Measurements from ENCODE around the gene AP5M1. TPM values are rescaled to one million over a fixed set of nuclear protein-coding genes. Genes with fewer than 3 reads are reported as not detected.
"Not testable (repeated sequence)": the region's sequence is repeated elsewhere in the genome, so short reads cannot be mapped to it uniquely, and the experiment has no call there.

AP5M1 gene
- total and polyA plus RNA-seq, 5 donors = 16.0 to 58.7 (median 51.2) TPM

DNA sequence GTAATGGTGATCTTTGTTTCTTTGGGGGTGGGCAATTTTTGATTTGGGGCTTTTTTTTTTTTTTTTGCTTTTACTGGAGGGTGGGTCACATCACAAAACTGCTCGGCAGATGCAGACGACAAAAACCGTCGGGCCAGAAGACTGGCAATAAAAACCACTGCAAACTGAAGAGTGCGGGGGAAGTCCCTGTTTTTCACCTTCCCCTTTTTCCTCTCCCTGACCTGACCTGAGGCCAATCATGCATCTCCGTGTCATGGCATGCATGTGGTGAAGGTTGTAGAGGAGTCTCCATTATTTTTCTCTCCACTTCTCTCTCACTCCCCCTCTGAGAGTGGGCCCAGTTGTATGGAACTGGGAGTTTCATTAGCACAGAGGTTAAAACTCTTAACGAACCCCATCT, 57.5 kb downstream of the AP5M1 start:
- Histone ChIP-seq H3K27me3 (ENCODE audit: control insufficient read depth, insufficient read depth) (no peaks in the 10 kb centered on the region), H3K4me1 (ENCODE audit: control insufficient read depth, insufficient read depth, low read length) (no peaks in the 10 kb centered on the region), H3K27ac (ENCODE audit: low read length) (no peak overlapping the region), H3K9me3 (ENCODE audit: control insufficient read depth, low read length) (no peaks in the 10 kb centered on the region), H3K4me3 (ENCODE audit: low read length) (no peak overlapping the region)
- intact Hi-C loops (cut with DNase I) = no loop called here
- DNase-seq = no peak
- ATAC-seq = no peak
- 91% methylated on average over 7 of the region's 7 CpGs for WGBS

GRCh38 chr14:57329833-57330232, 61.1 kb downstream of the AP5M1 start:
- intact Hi-C loops (cut with DNase I) = no loop called here
- Histone ChIP-seq H3K27ac (ENCODE audit: low read length) (no peak overlapping the region), H3K4me3 (ENCODE audit: low read length) (no peak overlapping the region), H3K4me1 (ENCODE audit: control insufficient read depth, insufficient read depth, low read length) (no peaks in the 10 kb centered on the region), H3K27me3 (ENCODE audit: control insufficient read depth, insufficient read depth) (no peaks in the 10 kb centered on the region), H3K9me3 (ENCODE audit: control insufficient read depth, low read length) (no peaks in the 10 kb centered on the region)
- no peak for DNase-seq
- ATAC-seq = no peak

DNA sequence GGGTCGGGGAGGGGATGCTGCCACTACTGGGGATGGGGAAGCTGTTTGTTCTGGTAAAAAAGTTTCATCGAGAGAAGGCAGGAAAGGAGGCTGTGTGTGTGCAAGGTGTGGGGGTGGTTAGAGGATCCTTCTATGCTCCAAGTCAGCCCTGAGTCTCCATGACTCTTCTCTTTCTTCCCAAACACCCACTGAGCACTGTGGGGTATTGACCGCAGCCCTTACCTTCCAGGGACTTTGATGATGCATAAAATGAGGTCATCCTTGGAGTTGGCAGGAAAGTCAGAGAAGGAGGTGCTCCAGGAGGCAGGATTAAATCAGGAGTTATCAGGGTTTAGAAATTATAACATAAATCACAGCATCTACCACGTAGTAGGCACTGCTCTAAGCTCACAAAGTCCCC, 63.7 kb downstream of the AP5M1 start:
- DNase-seq; H3K27ac ChIP-seq (ENCODE audit: low read length); H3K4me1 ChIP-seq (ENCODE audit: control insufficient read depth, insufficient read depth, low read length); ATAC-seq; H3K27me3 ChIP-seq (ENCODE audit: control insufficient read depth, insufficient read depth); intact Hi-C loops (cut with DNase I); H3K4me3 ChIP-seq (ENCODE audit: low read length); H3K9me3 ChIP-seq (ENCODE audit: control insufficient read depth, low read length): not testable (repeated sequence)
- 81% methylated on average over 4 of the region's 4 CpGs for WGBS

- WGBS = 87% methylated on average over 20 of the region's 31 CpGs
Observed at GRCh38 chr14:57333726-57334125, 65.0 kb downstream of the AP5M1 start.

GRCh38 chr14:57343545-57344297, 75.0 kb downstream of the AP5M1 start:
- H3K27me3 ChIP-seq (ENCODE audit: control insufficient read depth, insufficient read depth); H3K9me3 ChIP-seq (ENCODE audit: control insufficient read depth, low read length); DNase-seq; H3K27ac ChIP-seq (ENCODE audit: low read length); ATAC-seq; H3K4me1 ChIP-seq (ENCODE audit: control insufficient read depth, insufficient read depth, low read length); intact Hi-C loops (cut with DNase I); H3K4me3 ChIP-seq (ENCODE audit: low read length): not testable (repeated sequence)
- WGBS = 72% methylated on average over 33 of the region's 34 CpGs

More at GRCh38 chr14:57333726-57334125, 65.0 kb downstream of the AP5M1 start:
- ATAC-seq; H3K4me1 ChIP-seq (ENCODE audit: control insufficient read depth, insufficient read depth, low read length); H3K4me3 ChIP-seq (ENCODE audit: low read length); H3K27ac ChIP-seq (ENCODE audit: low read length); H3K27me3 ChIP-seq (ENCODE audit: control insufficient read depth, insufficient read depth); H3K9me3 ChIP-seq (ENCODE audit: control insufficient read depth, low read length); intact Hi-C loops (cut with DNase I): not testable (repeated sequence)
- DNase-seq = peak in 1 of 3 donors; percentile 57

DNA sequence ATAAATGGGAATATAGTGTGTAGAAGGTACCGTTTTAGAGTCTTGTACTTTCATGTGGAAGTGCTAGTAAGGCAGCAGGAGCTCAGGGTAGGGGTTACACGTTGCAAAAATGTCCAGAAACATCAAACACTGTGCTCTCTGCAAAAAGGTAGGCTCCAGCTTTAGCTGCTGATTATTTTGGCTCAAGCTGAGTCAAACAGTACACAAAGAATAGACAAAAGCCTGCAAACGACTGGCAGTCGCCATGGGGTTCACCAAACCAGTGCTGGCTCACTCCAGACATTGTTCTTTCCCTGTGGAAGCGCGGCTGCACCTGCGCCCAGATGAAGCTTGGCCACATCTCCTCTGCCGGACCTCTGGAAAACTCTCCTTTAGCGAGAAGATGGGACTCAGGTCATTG, 76.3 kb downstream of the AP5M1 start:
- ATAC-seq = no peak
- intact Hi-C loops (cut with DNase I) = no loop called here

DNA sequence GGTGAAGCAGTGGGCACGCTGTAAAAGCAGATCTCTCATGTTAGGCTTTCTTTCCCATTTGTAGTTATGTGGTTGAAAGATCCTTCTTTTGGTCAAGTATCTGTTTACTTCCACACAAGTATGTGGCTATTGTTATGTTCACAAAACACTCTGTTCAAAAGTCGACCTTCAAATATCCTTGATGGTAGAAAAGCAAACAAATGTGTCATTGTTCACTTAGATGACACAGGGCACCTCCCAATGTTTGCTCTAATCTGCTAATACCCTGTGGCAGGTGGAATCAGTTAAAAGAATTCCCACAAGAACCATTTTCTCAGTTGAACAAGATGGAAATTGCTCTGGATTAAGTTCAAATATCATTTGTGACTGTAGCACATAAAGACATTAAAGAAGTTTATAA, 78.0 kb downstream of the AP5M1 start:
- Histone ChIP-seq H3K4me1 (ENCODE audit: control insufficient read depth, insufficient read depth, low read length) (no peaks in the 10 kb centered on the region), H3K27me3 (ENCODE audit: control insufficient read depth, insufficient read depth) (no peaks in the 10 kb centered on the region), H3K27ac (ENCODE audit: low read length) (no peak overlapping the region), H3K4me3 (ENCODE audit: low read length) (no peak overlapping the region), H3K9me3 (ENCODE audit: control insufficient read depth, low read length) (no peaks in the 10 kb centered on the region)
- ATAC-seq (no peak), DNase-seq (no peak)
- 53% methylated on average over 2 of the region's 2 CpGs for WGBS
- intact Hi-C loops (cut with DNase I) = no loop called here

More for the DNA sequence above, 76.3 kb downstream of the AP5M1 start:
- DNase-seq = no peak
- Histone ChIP-seq H3K9me3 (ENCODE audit: control insufficient read depth, low read length) (no peaks in the 10 kb centered on the region), H3K27me3 (ENCODE audit: control insufficient read depth, insufficient read depth) (no peaks in the 10 kb centered on the region), H3K4me3 (ENCODE audit: low read length) (no peak overlapping the region), H3K27ac (ENCODE audit: low read length) (no peak overlapping the region), H3K4me1 (ENCODE audit: control insufficient read depth, insufficient read depth, low read length) (no peaks in the 10 kb centered on the region)
- 83% methylated on average over 9 of the region's 9 CpGs for WGBS

Other genes with a start within 250 kb of the AP5M1 start
- gene EXOC5, start 66 bp upstream of the AP5M1 start, total RNA-seq = 10 to 100 TPM; 52.7 to 66.5 (median 56.9) TPM
- gene EXOC5, start 66 bp upstream of the AP5M1 start, polyA plus RNA-seq = 11.3 TPM
- 10 to 100 TPM; 20.3 to 23.8 (median 23.3) TPM for gene NAA30, start 121.6 kb downstream of the AP5M1 start, total RNA-seq
- gene NAA30, start 121.6 kb downstream of the AP5M1 start, polyA plus RNA-seq = 9.1 TPM
- gene CCDC198, start 224.9 kb downstream of the AP5M1 start, total RNA-seq = not detected
- gene CCDC198, start 224.9 kb downstream of the AP5M1 start, polyA plus RNA-seq = not detected